ENCODE data around the gene TSPAN5. TPM values are rescaled to one million over a fixed set of nuclear protein-coding genes. Genes with fewer than 3 reads are reported as not detected.

Gene TSPAN5
- total RNA-seq, 1 donor from 2014 or later: 21.8 TPM

DNA sequence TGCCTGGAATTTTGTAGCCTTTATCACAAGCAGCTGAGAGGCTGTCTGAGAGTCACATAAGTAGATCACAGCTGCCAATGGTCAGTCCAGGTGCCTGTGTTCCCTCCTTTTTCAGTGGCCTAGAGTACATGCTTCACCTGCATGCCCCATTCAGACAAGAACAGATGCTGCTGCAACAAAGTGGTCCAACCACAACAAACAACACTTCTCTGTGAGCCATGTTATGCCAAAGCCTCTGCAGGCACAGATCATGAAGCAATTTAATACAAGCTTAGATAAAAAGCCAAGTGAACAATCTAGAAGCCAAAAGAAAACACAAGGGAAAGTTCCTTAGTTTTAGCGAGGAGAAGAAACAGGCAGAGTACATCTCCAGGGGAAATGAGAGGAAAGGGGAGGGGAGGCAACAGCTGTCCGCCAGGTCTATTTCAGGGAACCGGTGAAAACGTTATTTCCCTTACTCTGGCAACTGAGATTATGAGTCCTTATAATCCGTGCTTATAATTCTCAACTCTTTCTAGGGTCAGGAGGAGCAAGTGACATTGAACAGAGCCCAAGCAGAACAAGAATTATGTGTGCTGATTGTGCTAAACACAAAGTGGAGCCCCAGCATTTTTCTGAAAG is 92.6 kb downstream of the TSPAN5 start:
- H3K27ac Mint-ChIP-seq (ENCODE audit: unreplicated experiment): peak overlapping the region; percentile 55
- peaks cover 37% of the 10 kb centered on the region for H3K4me1 Mint-ChIP-seq (ENCODE audit: unreplicated experiment)

DNA sequence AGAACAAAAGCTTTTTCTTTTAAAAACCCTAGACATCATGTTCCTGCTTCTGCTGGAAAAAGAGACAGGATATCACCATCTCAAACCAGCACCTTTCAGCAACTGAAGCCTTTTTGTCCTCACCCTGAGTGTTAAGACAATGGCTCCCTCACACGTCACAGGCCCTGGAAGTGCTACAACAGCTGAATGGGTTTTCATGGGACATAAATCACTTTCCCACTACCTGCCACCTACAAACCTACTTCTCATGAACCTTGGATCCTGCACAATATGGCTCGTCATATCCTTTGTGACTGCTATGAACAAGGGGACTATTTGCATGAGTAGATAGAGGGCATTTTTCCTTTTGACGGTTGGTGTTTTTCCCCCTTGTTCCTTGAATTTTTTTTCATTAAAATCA is 93.6 kb downstream of the TSPAN5 start:
- Mint-ChIP-seq H3K4me3 (ENCODE audit: unreplicated experiment) (no peak overlapping the region), H3K4me1 (ENCODE audit: unreplicated experiment) (peaks cover 37% of the 10 kb centered on the region), H3K9me3 (ENCODE audit: unreplicated experiment) (no peaks in the 10 kb centered on the region), H3K36me3 (ENCODE audit: low read depth, unreplicated experiment) (peaks cover 4% of the 10 kb centered on the region), H3K27ac (ENCODE audit: unreplicated experiment) (peak overlapping the region; percentile 74), H3K27me3 (ENCODE audit: unreplicated experiment) (peaks cover 4% of the 10 kb centered on the region)
- TF ChIP-seq, protein P1, sequence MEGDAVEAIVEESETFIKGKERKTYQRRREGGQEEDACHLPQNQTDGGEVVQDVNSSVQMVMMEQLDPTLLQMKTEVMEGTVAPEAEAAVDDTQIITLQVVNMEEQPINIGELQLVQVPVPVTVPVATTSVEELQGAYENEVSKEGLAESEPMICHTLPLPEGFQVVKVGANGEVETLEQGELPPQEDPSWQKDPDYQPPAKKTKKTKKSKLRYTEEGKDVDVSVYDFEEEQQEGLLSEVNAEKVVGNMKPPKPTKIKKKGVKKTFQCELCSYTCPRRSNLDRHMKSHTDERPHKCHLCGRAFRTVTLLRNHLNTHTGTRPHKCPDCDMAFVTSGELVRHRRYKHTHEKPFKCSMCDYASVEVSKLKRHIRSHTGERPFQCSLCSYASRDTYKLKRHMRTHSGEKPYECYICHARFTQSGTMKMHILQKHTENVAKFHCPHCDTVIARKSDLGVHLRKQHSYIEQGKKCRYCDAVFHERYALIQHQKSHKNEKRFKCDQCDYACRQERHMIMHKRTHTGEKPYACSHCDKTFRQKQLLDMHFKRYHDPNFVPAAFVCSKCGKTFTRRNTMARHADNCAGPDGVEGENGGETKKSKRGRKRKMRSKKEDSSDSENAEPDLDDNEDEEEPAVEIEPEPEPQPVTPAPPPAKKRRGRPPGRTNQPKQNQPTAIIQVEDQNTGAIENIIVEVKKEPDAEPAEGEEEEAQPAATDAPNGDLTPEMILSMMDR (IDR thresholded peaks at IDR 0.05; ENCODE audit: unreplicated experiment): no peak
- no peak for DNase-seq (ENCODE audit: low spot score)

More for the DNA sequence above, 92.6 kb downstream of the TSPAN5 start:
- Mint-ChIP-seq H3K27me3 (ENCODE audit: unreplicated experiment) (peaks cover 7% of the 10 kb centered on the region), H3K9me3 (ENCODE audit: unreplicated experiment) (no peaks in the 10 kb centered on the region), H3K4me3 (ENCODE audit: unreplicated experiment) (no peak overlapping the region), H3K36me3 (ENCODE audit: low read depth, unreplicated experiment) (peaks cover 4% of the 10 kb centered on the region)
- TF ChIP-seq, protein P1 (IDR thresholded peaks at IDR 0.05; ENCODE audit: unreplicated experiment): no peak
- no peak for DNase-seq (ENCODE audit: low spot score)

DNA sequence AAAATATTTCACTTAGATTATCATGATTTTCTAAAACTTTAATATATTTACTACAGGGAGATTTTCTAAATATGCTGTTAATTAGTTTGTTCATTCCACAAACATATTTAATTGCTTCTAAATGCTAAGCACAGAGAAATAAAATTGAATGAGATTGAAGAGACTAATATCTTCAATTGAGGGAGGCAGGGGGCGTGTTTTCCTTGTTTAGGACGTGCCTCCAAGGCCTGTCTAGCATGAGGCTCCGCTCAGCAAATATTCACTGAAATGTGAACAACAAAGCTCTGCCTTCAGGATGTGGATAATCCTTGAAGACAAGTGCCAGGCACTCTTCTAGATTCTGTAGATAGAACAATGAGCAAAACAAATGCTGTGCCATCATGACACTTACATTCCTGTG is 98.1 kb downstream of the TSPAN5 start:
- no peak overlapping the region for H3K4me3 Mint-ChIP-seq (ENCODE audit: unreplicated experiment)
- H3K9me3 Mint-ChIP-seq (ENCODE audit: unreplicated experiment): no peaks in the 10 kb centered on the region
- peaks cover 4% of the 10 kb centered on the region for H3K36me3 Mint-ChIP-seq (ENCODE audit: low read depth, unreplicated experiment)
- no peaks in the 10 kb centered on the region for H3K27me3 Mint-ChIP-seq (ENCODE audit: unreplicated experiment)
- H3K4me1 Mint-ChIP-seq (ENCODE audit: unreplicated experiment): peaks cover 37% of the 10 kb centered on the region
- DNase-seq (ENCODE audit: low spot score): no peak
- TF ChIP-seq, protein P1 (IDR thresholded peaks at IDR 0.05; ENCODE audit: unreplicated experiment): no peak
- H3K27ac Mint-ChIP-seq (ENCODE audit: unreplicated experiment): no peak overlapping the region

DNA sequence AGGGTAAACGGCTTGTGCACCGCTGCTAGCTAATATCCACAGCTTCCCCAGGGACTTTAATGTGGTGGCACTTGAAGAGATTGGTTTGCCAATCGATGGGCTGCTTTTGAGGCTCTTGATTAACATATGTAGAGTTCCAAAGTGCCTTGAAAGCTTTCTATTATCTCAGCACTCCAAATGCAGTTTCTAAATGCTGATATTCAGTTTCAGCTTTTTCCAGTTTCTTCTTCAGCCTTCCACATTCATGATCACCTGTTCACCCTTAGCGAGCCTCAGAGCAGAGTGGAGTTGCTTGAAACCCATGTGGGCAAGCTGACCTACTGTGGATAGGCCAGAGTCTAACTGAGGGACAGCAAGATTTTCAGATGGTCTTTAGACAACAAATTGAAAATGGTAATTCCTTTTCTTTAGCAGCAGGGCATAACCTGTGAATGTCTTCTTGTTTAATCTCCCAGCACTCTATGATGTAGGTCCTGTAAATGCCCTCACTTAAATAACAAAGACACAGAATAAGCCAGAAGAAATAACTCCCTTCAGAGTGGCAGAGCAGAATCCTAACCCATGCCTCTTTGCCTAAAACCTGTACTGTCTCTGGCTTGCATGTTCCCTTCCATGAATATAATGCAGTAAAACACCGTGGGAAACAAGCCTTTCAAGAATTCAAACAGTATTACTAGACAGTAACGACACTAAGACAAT is 99.8 kb downstream of the TSPAN5 start:
- Mint-ChIP-seq H3K9me3 (ENCODE audit: unreplicated experiment) (no peaks in the 10 kb centered on the region), H3K27ac (ENCODE audit: unreplicated experiment) (no peak overlapping the region), H3K36me3 (ENCODE audit: low read depth, unreplicated experiment) (peaks cover 4% of the 10 kb centered on the region), H3K4me3 (ENCODE audit: unreplicated experiment) (no peak overlapping the region), H3K4me1 (ENCODE audit: unreplicated experiment) (peaks cover 31% of the 10 kb centered on the region), H3K27me3 (ENCODE audit: unreplicated experiment) (no peaks in the 10 kb centered on the region)
- TF ChIP-seq, protein P1 (IDR thresholded peaks at IDR 0.05; ENCODE audit: unreplicated experiment): no peak
- no peak for DNase-seq (ENCODE audit: low spot score)

All from endothelial cell (in vitro differentiated cells).